ENCODE data around the gene PARD3. TPM values are rescaled to one million over a fixed set of nuclear protein-coding genes. Genes with fewer than 3 reads are reported as not detected.
A peak's percentile ranks its signal among the peaks of the same experiment; 100 is the strongest.

The PARD3 gene
- total RNA-seq, 1 donor from 2014 or later, result 68.5 TPM

DNA sequence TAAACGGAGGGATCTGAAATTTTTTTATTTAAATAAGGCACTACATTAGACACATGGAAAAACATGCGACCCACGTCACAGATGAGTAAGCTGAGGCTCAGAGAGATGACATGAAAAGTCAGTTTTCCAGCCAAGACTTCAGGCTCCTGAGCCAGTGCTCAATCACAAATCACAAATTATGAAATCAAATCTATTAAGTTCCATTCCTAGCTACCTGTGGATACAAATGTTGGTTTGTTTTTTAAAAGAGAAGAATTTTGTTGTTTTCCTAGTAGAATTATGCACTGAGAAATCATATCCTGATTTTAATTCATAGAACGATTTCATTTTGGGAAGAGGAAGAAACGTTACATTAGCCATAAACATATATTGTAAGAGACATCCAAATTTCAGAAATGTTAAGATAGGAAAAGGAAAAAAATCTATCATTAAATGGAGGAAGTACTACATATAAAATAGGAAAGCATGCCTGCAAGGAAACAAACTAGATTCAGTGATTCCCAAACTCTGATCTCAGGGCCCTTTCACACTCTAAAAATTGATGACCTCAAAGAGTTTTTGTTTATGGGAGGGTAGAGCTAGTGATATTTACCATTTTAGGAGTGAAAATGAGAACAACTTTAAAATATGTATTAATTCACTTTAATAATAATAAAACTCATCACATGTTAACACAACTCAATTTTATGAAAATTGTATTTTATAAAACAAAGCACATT lies 340.4 kb downstream of the PARD3 start:
- no peak for DNase-seq (ENCODE audit: low read depth)

DNA sequence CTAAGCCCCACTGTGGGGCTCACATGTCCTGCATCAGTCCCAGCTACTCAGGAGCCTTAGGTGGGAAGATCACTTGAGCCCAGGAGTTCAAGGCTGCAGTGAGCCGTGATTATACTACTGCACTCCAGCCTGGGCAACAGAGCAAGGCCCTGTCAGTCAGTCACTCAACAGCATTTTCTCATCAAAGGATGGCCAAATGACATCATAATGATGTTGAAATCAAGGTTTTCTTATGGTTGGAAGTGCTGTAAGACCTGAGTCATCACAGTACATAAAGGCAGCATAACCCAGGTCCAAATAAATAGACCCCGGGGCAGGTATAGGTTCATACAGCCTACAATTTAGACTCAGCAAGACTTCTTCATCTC lies 341.1 kb downstream of the PARD3 start:
- DNase-seq (ENCODE audit: low read depth), result no peak

DNA sequence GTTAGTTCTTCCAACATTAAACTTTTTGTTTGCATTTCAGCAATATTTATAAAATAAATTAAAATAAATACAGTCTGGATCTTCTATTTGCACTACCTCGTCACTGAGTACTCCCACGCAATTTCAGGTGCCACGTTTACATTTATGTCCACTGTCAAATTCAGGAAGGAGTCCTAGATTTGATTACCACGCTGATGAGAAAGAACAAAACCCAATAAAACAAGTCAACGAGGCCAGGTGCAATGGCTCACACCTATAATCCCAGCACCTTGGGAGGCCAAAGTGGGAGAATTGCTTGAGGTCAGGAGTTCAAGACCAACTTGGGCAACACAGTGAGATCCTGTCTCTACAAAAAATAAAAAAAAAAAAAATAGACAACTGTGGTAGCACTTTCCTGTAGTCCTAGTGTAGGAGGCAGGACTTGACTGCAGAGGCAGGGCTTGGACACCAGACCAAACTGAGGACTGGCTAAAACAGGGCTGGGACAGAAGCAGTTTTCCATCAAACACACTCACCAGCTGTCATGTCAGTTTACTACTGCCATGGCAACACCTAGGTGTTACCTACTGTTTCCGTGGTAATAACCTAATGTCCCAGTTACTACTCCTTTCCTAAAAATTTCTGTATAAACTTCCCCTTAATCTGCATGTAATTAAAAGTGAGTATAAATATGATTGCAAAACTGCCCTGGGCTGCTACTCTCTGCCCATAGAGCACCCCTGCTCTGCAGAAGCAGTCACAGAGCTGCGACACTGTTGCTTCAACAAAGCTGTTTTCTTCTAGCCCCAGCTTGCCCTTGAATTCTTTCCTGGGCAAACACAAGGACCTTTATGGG lies 341.7 kb downstream of the PARD3 start:
- peak; percentile 42 for DNase-seq (ENCODE audit: low read depth)

DNA sequence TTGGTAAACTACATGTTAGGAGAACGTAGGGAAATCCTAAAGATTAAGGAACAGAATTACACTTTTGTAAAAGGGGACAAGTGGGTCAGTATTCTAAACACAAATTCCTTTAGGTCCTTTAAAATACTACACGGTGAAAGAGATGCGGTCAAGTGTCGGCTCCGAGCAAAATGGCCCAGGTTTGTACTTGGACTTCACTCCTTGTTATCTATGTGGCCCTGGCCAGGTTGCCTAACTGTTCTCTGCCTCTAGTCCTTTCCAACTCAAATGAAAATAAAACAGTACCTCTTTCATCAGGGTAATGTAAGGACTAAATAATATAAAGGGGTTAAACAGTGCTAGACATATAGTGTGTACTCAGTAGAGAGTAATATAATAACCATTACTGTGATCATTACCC lies 344.8 kb downstream of the PARD3 start:
- no peak for DNase-seq (ENCODE audit: low read depth)

GRCh38 chr10:34469446-34469845 lies 345.6 kb downstream of the PARD3 start:
- no peak for DNase-seq (ENCODE audit: low read depth)

- DNase-seq (ENCODE audit: low read depth), result no peak
Measured at GRCh38 chr10:34467902-34468301, 347.2 kb downstream of the PARD3 start.

- no peak for DNase-seq (ENCODE audit: low read depth)
Measured at GRCh38 chr10:34467364-34467763, 347.7 kb downstream of the PARD3 start.

DNA sequence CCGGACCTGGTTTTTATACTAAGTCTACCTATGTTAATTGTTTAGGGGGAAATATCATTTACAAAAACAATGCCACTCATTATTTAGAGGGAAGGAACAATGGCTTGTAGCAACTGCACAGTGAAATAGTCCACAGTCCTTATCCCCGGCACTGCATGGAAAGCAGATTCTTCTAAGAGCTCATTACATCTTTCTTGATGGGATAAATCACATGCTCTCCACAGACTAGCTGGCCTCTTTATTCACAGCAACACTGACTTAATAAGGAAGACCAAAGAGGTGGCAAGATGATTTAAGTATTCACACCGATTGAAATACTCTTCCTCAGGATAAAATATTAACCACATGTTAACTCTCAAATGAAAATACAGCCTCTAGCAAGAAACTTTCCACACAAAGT lies 349.4 kb downstream of the PARD3 start:
- DNase-seq (ENCODE audit: low read depth), result no peak

- DNase-seq (ENCODE audit: low read depth), result no peak
Measured at GRCh38 chr10:34464591-34464990, 350.5 kb downstream of the PARD3 start.

DNA sequence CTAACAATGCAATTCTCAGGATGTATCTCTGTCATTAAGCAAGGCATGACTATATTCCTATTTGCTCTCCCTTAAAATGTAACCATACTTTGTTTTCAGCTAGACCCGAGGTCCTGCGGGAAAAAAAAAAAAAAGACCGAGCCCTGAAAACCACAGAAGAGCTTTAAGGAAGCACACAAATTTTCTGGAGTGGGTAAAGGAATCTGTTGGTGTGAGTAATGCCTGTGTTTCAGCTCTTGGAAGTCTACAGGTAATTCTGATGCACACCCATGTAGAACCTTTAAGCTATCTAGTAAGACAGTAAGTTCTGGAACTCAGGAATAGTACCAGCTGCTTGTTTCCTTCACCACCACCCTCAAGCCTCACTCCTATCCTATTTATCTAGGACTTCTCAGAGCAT lies 351.1 kb downstream of the PARD3 start:
- DNase-seq (ENCODE audit: low read depth), result no peak

- no peak for DNase-seq (ENCODE audit: low read depth)
Measured at GRCh38 chr10:34462993-34463392, 352.1 kb downstream of the PARD3 start.

DNA sequence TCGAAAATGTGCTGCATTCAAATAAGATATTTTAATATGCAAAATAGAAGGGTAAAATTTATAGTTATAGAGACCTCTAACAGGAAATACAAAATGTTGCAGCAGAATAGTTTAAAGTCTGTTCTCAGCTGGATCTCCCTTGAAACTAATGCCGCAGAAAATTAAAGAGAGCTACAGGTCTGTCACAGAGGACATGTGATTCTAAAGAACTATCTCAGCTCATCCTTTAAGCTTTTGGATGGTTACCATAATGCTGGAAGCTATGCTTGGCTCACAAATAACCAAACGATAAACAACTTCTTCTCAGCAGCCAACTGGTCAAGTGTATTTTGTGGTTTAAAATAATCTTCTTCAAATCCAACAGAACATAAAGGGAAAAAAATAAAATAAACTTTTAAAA lies 353.0 kb downstream of the PARD3 start:
- DNase-seq (ENCODE audit: low read depth), result no peak

- DNase-seq (ENCODE audit: low read depth), result no peak
Measured at GRCh38 chr10:34454590-34455261, 360.4 kb downstream of the PARD3 start.

GRCh38 chr10:34449836-34450235 lies 365.3 kb downstream of the PARD3 start:
- no peak for DNase-seq (ENCODE audit: low read depth)

DNA sequence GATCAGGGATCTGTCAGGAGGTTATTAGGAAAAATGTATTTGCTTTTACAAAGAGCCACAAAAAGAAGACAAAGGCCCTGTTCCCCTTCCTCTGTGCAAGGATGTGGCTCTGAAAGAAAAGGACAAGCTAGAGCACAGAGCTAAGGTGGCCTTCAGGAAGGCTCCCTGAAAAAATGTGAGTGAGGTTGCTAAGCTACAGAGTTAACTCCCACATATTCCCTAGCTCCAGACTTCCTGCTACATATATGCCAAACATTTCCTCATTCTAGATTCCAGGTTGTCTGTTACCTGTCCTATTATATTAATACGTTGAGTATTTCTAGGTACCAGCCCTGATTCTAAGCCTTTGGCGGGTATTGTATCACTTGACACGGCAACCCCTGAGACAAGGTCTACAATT lies 369.0 kb downstream of the PARD3 start:
- no peak for DNase-seq (ENCODE audit: low read depth)

- no peak for DNase-seq (ENCODE audit: low read depth)
Measured at GRCh38 chr10:34444223-34445183, 370.6 kb downstream of the PARD3 start.

- peak; percentile 59 for DNase-seq (ENCODE audit: low read depth)
Measured at GRCh38 chr10:34439386-34439785, 375.7 kb downstream of the PARD3 start.

DNA sequence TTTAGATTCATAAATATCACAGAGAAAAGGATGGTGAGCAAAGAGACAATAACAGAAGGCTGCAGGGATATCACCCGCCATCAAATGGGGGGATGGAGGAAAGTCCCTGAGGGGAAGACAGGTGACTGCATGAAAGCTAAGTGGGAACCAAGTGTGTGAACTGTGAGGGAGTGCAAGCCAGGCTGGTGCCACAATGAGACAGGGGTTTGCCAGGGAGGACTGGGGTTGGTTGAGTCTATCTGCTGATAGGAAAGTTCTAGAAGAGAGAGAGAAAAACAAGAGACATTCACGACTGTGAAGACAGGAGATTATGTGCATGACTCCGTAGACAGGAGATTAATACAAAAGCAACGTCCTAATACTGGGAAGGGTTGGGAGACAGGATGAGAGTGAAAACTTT lies 376.4 kb downstream of the PARD3 start:
- no peak for DNase-seq (ENCODE audit: low read depth)

DNA sequence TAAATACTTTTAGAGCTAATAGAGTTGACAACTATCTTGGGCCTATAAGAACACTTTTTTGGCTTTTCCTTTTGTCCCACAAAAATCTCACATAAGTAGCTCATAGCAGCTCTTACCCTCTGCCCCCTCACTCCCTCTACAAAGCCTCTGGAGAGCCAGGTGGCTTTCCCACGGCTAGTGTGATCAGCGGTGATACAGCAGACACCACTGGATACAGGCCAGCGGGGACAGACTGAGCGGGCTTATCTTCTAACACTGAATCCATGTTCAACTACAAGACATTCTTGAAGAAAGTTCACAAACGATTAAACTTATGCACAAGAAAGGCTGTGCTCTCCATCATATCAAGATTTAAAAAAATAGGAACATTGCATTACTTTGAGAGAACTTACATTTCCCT lies 377.2 kb downstream of the PARD3 start:
- peak; percentile 36 for DNase-seq (ENCODE audit: low read depth)

- DNase-seq (ENCODE audit: low read depth), result peak; percentile 48
Measured at GRCh38 chr10:34434119-34434594, 380.9 kb downstream of the PARD3 start.
